OCI-LY1 (cell line): ENCODE results near the gene OTOP3.

Experiments
- H2AFZ ChIP-seq: fragments of 200-600 bp; sonication (generic), shearing (Covaris generic); 2 replicates; pipeline ENCODE4 v1.6.0; 2014; ENCODE audit warnings: antibody characterized with exemption, mild to moderate bottlenecking, low read length
- H3F3A ChIP-seq: fragments of 200-600 bp; sonication (generic), shearing (Covaris generic); 2 replicates; pipeline ENCODE4 v1.6.0; 2014; ENCODE audit warnings: mild to moderate bottlenecking, antibody characterized with exemption, low read length, moderate library complexity; ENCODE audit not compliant: insufficient read depth
- H3K27ac ChIP-seq: fragments of 200-600 bp; sonication (generic); 2 replicates; pipeline ENCODE4 v1.5.1; 2014; ENCODE audit warnings: low read length, mixed run types, mild to moderate bottlenecking, low read depth; ENCODE audit not compliant: poor library complexity, severe bottlenecking
- H3K27me3 ChIP-seq: fragments of 200-600 bp; sonication (generic); 2 replicates; pipeline ENCODE4 v1.6.0; 2014; ENCODE audit warnings: antibody characterized with exemption, mild to moderate bottlenecking, low read length, moderate library complexity; ENCODE audit not compliant: insufficient read depth
- H3K36me3 ChIP-seq: fragments of 200-600 bp; sonication (generic); 2 replicates; pipeline ENCODE4 v1.6.1; 2014; ENCODE audit warnings: mild to moderate bottlenecking, antibody characterized with exemption, low read length, moderate library complexity, mixed read lengths; ENCODE audit not compliant: insufficient read depth
- H3K4me1 ChIP-seq: fragments of 200-600 bp; sonication (generic); 2 replicates; pipeline ENCODE4 v1.5.1; 2014; ENCODE audit warnings: mild to moderate bottlenecking, low read length, moderate library complexity; ENCODE audit not compliant: insufficient read depth, severe bottlenecking
- H3K4me2 ChIP-seq: fragments of 200-600 bp; sonication (generic), shearing (Covaris generic); 2 replicates; pipeline ENCODE4 v1.6.1; 2014; ENCODE audit warnings: low read length
- H3K4me3 ChIP-seq: fragments of 200-600 bp; sonication (generic); 2 replicates; pipeline ENCODE4 v1.5.1; 2014; ENCODE audit warnings: low read length, low read depth, mild to moderate bottlenecking, mixed read lengths; ENCODE audit not compliant: poor library complexity, severe bottlenecking
- H3K79me2 ChIP-seq: fragments of 200-600 bp; shearing (Covaris generic); 2 replicates; pipeline ENCODE4 v1.6.1; 2016; ENCODE audit warnings: mixed run types, low read length, mixed read lengths; ENCODE audit not compliant: insufficient read depth
- H3K9ac ChIP-seq: fragments of 200-600 bp; sonication (generic), shearing (Covaris generic); 2 replicates; pipeline ENCODE4 v1.6.1; 2014; ENCODE audit warnings: mild to moderate bottlenecking, low read length, mixed read lengths
- H3K9me2 ChIP-seq: fragments of 200-600 bp; sonication (generic), shearing (Covaris generic); 2 replicates; pipeline ENCODE4 v1.6.1; 2014; ENCODE audit warnings: low read depth, mild to moderate bottlenecking, low read length, mixed read lengths
- H3K9me3 ChIP-seq: fragments of 200-600 bp; shearing (Covaris generic); 2 replicates; pipeline ENCODE4 v1.6.1; 2014; ENCODE audit warnings: low read length, mixed read lengths
- H4K20me1 ChIP-seq: fragments of 200-600 bp; sonication (generic), shearing (Covaris generic); 2 replicates; pipeline ENCODE4 v1.6.0; 2016; ENCODE audit warnings: mild to moderate bottlenecking, low read length; ENCODE audit not compliant: insufficient read depth
- EZH2 ChIP-seq: fragments of 200-600 bp; sonication (generic), shearing (Covaris generic); IDR thresholded peaks from 2 replicates; pipeline ENCODE4 v1.8.0; 2017; ENCODE audit warnings: borderline replicate concordance, mixed run types, mild to moderate bottlenecking, antibody characterized with exemption, low read length, moderate library complexity, mixed read lengths
- TF ChIP-seq, protein P1 (sequence below): fragments of 200-600 bp; sonication (generic), shearing (Covaris generic); IDR thresholded peaks from 2 replicates; pipeline ENCODE4 v1.5.1; 2017; ENCODE audit warnings: mild to moderate bottlenecking, antibody characterized with exemption, low read length, moderate library complexity, mixed read lengths

OTOP3 gene

DNA sequence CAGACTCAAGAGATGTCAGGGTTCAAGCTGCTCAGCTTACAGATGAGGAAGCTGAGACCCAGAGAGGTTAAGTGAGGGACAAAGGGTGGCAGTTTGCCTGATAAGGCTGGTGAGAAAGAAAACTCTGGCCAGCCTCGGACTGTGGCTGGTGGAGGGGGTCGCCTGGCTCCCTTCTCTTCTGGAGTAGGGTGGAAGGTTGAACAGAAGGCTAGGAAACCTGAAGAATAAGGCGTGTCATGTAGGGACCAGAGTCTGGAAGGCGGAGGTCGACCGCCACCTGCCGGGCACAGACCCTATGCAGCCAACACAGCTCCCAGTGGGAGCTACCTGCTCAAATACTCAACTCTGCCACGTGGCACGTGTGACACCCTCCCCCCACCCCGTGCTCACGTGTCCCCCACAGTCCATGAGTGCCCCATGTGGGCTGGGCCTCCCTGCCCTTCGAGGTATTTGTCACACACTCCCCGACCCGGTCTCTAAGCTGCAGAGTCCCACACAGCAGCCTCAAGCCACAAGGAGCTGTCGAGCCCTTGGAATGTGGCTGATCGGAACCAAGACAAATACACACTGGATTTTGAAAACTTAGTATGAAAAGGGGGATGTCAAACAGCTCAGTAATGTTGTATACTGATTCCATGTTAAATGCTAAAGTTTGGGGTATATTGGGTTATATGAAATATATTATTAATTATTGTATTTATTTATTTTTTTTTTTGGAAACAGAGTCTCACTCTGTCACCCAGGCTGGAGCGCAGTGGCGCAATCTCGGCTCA, 25.1 kb downstream of the OTOP3 start:
- Histone ChIP-seq H3K9ac (no peak overlapping the region), H3K36me3 (no peaks in the 10 kb centered on the region), H3K4me2 (peak overlapping the region; percentile 50; the same call in 1 of the 2 replicates), H3K4me3 (no peak overlapping the region), H3K9me3 (no peaks in the 10 kb centered on the region), H3K79me2 (no peaks in the 10 kb centered on the region), H3K27ac (no peak overlapping the region), H4K20me1 (no peaks in the 10 kb centered on the region), H3K4me1 (peaks cover 3% of the 10 kb centered on the region), H3F3A (no peaks in the 10 kb centered on the region), H3K9me2 (no peaks in the 10 kb centered on the region), H2AFZ (no peak overlapping the region), H3K27me3 (no peaks in the 10 kb centered on the region; the same call in 1 of the 2 replicates)
- no peak for TF ChIP-seq EZH2
- TF ChIP-seq, protein P1, sequence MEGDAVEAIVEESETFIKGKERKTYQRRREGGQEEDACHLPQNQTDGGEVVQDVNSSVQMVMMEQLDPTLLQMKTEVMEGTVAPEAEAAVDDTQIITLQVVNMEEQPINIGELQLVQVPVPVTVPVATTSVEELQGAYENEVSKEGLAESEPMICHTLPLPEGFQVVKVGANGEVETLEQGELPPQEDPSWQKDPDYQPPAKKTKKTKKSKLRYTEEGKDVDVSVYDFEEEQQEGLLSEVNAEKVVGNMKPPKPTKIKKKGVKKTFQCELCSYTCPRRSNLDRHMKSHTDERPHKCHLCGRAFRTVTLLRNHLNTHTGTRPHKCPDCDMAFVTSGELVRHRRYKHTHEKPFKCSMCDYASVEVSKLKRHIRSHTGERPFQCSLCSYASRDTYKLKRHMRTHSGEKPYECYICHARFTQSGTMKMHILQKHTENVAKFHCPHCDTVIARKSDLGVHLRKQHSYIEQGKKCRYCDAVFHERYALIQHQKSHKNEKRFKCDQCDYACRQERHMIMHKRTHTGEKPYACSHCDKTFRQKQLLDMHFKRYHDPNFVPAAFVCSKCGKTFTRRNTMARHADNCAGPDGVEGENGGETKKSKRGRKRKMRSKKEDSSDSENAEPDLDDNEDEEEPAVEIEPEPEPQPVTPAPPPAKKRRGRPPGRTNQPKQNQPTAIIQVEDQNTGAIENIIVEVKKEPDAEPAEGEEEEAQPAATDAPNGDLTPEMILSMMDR: peak; percentile 81

DNA sequence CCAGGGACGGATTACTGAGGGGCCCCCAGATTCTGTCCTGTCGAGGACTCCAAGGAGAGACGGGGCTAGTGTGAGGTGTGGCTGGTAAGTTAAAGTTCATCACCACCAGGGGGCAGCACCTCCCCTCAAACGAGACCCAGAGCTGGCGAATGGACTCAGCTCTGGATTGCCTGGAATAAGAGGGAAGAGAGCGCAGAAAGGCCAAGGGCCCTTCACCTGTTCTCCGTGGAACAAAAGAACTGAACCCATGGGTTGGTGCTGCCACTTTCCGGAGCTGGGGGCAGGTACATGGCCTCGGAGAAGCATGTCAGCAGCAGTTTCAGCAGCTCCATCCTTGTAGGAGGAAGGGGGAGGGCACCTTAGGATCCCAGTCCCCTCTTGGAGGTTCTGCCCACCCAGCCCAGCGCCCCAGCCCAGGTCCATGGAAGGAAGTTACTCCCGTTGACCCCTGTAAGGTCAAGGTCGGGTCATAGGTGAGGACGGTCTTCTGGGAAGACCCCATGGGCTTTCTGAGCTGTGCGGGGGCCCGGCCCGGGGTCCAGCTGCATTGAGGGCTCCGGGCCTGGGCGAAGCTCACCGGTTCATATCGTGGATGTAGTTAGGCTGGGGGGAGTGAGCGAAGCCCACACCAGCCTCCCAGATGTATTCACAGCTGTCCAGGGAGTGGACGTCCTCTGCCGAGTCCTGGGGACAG, 26.1 kb downstream of the OTOP3 start:
- TF ChIP-seq EZH2: no peak
- TF ChIP-seq, protein P1: peak; percentile 75; the same call in 1 of the 2 replicates
- H3K4me1 ChIP-seq: peaks cover 3% of the 10 kb centered on the region
- H3K79me2 ChIP-seq: no peaks in the 10 kb centered on the region
- no peaks in the 10 kb centered on the region for H4K20me1 ChIP-seq
- H3K9me2 ChIP-seq: no peaks in the 10 kb centered on the region
- no peak overlapping the region for H2AFZ ChIP-seq
- H3K27ac ChIP-seq: no peak overlapping the region
- H3K36me3 ChIP-seq: no peaks in the 10 kb centered on the region
- no peak overlapping the region for H3K4me3 ChIP-seq
- H3K9ac ChIP-seq: no peak overlapping the region
- H3K27me3 ChIP-seq: no peaks in the 10 kb centered on the region; the same call in 1 of the 2 replicates
- H3K4me2 ChIP-seq: no peak overlapping the region
- no peaks in the 10 kb centered on the region for H3K9me3 ChIP-seq
- no peaks in the 10 kb centered on the region for H3F3A ChIP-seq

DNA sequence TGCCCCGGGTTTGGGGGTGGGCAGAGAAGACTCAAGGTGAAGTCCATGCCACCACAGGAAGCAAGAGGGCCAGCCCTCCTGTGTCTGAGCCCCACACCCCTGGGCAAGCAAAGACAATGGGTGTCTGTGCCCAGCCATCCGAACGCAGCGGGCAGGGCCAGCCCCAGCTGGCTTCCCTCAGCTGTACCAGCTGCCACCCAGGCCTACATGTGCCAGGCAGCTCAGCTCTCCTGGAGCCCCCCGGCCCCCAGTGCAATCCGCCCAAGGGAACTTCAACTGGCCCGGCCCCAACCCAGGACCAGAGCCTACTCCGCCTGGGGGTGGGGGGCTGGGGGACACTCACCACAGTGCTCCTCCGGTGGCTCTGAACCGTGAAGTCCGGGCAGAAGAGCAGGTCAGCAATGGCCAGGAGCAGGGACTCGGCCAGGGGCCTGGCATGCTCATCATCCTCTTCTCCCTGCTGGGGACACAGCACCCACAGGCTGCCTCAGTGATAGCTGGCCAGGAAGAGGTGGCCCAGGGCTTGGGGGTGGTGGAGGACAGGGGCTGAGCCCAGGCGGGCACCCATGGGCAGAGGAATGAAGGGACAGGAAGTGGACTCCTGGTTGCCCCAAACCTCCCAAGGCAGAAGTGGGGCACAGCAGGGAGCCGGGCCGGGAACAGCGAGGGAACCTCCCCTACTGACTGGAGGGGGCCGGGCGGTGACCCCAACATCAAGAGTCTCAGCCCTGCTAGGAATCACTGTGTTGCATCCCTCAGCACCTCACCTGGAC, 27.1 kb downstream of the OTOP3 start:
- no peak overlapping the region for H3K4me2 ChIP-seq
- TF ChIP-seq EZH2: no peak
- TF ChIP-seq, protein P1: no peak
- H3K9me3 ChIP-seq: no peaks in the 10 kb centered on the region
- no peaks in the 10 kb centered on the region for H3K9me2 ChIP-seq
- H3K79me2 ChIP-seq: no peaks in the 10 kb centered on the region
- H3K27me3 ChIP-seq: no peaks in the 10 kb centered on the region; the same call in 1 of the 2 replicates
- no peaks in the 10 kb centered on the region for H3K36me3 ChIP-seq
- no peaks in the 10 kb centered on the region for H4K20me1 ChIP-seq
- no peaks in the 10 kb centered on the region for H3F3A ChIP-seq
- no peak overlapping the region for H3K4me3 ChIP-seq
- H2AFZ ChIP-seq: no peak overlapping the region
- no peak overlapping the region for H3K27ac ChIP-seq
- peaks cover 3% of the 10 kb centered on the region for H3K4me1 ChIP-seq
- no peak overlapping the region for H3K9ac ChIP-seq
